Dermis microvascular lymphatic vessel endothelial cell (primary cell): ENCODE measurements around the gene EGFL7. TPM values are rescaled to one million over a fixed set of nuclear protein-coding genes. Genes with fewer than 3 reads are reported as not detected.
A peak's percentile ranks its signal among the peaks of the same experiment; 100 is the strongest.

ENCODE experiments used
- DNase-seq, 2 donors: peaks; one replicate each; pipeline versions ENCODE4 v3.0.0 to v3.0.0-alpha.2; 2010; ENCODE audit warnings: low read depth in 2 of 2
- total RNA-seq: library from RNA; depleted of rRNA; stranded (reverse); fragments of >200 nt; gene quantifications from 2 replicates; pipeline ENCODE4 v1.2.1, GENCODE V29; 2014

The EGFL7 gene
- total RNA-seq, 1 donor from 2014 or later: 330 TPM

GRCh38 chr9:136672431-136673087 is 9.8 kb downstream of the EGFL7 start:
- DNase-seq: peak in 1 of 2 donors; percentile 41

- peak in 1 of 2 donors; percentile 77 for DNase-seq
Observed at GRCh38 chr9:136673088-136673974, 10.6 kb downstream of the EGFL7 start.

GRCh38 chr9:136673975-136674785 is 11.5 kb downstream of the EGFL7 start:
- DNase-seq: peak; percentile 78 to 83

GRCh38 chr9:136674786-136675349 is 12.2 kb downstream of the EGFL7 start:
- peak; percentile 88 to 90 for DNase-seq

GRCh38 chr9:136675477-136676296 is 13.0 kb downstream of the EGFL7 start:
- peak in 1 of 2 donors; percentile 42 for DNase-seq

- no peak for DNase-seq
Observed at GRCh38 chr9:136676297-136676794, 13.6 kb downstream of the EGFL7 start.

- DNase-seq: no peak
Observed at GRCh38 chr9:136676920-136677686, 14.4 kb downstream of the EGFL7 start.

GRCh38 chr9:136678034-136678433 is 15.3 kb downstream of the EGFL7 start:
- no peak for DNase-seq

GRCh38 chr9:136678624-136679023 is 15.9 kb downstream of the EGFL7 start:
- DNase-seq: no peak

- no peak for DNase-seq
Observed at GRCh38 chr9:136679431-136679941, 16.8 kb downstream of the EGFL7 start.

- no peak for DNase-seq
Observed at GRCh38 chr9:136681029-136681428, 18.3 kb downstream of the EGFL7 start.

GRCh38 chr9:136681945-136682699 is 19.4 kb downstream of the EGFL7 start:
- DNase-seq: no peak

GRCh38 chr9:136682710-136683109 is 20.0 kb downstream of the EGFL7 start:
- no peak for DNase-seq

GRCh38 chr9:136683173-136683745 is 20.5 kb downstream of the EGFL7 start:
- DNase-seq: no peak

- no peak for DNase-seq
Observed at GRCh38 chr9:136683755-136684154, 21.0 kb downstream of the EGFL7 start.

GRCh38 chr9:136684339-136684738 is 21.6 kb downstream of the EGFL7 start:
- DNase-seq: no peak

- no peak for DNase-seq
Observed at GRCh38 chr9:136684799-136685198, 22.1 kb downstream of the EGFL7 start.

- no peak for DNase-seq
Observed at GRCh38 chr9:136685216-136685615, 22.5 kb downstream of the EGFL7 start.
